HepG2 (cell line): ENCODE results near the gene SGK1. TPM values are rescaled to one million over a fixed set of nuclear protein-coding genes. Genes with fewer than 3 reads are reported as not detected.

Experiments used
- ATAC-seq: fragments of 200-7000 bp; cut with Tn5 transposase; 3 replicates; pipeline ENCODE4 v1.9.1; 2020; ENCODE audit warnings: mild to moderate bottlenecking, moderate library complexity
- BruUV-seq: library from RNA; stranded (reverse); fragments of 400-500 nt; replicated peaks from 2 replicates; lab custom pipeline; 2021; lab: Mats Ljungman, UMichigan
- CTCF ChIA-PET: fragments of 300-600 bp; formaldehyde crosslinking; extraction: SDS; loops from one replicate; lab custom pipeline; 2021; ENCODE audit warnings: low total read pairs, inconsistent platforms, low intra/inter-chr PET ratio; lab: Yijun Ruan, JAX
- POLR2A ChIA-PET: fragments of 350-600 bp; sonication (Branson Sonifier 250); formaldehyde crosslinking; loops from one replicate; lab custom pipeline; 2020; ENCODE audit warnings: antibody characterized with exemption, inconsistent platforms; lab: Yijun Ruan, JAX
- DNase-seq: peaks from one replicate; pipeline ENCODE4 v3.0.0-alpha.2; 2015; ENCODE audit warnings: low spot score
- FAIRE-seq: peaks from 3 replicates; lab custom pipeline; 2011; peaks lifted over from hg19 to GRCh38; lab: Jason Lieb, UNC
- H2AFZ ChIP-seq: one replicate; pipeline ENCODE4 v1.6.1; 2011; ENCODE audit warnings: low read length, inconsistent platforms
- H3K27ac ChIP-seq: fragments of 300-600 bp; 3 replicates; pipeline ENCODE4 v1.8.0; 2011; ENCODE audit warnings: mixed run types, mild to moderate bottlenecking, mixed read lengths, low read length, inconsistent platforms; ENCODE audit not compliant: insufficient read depth; ENCODE audit errors: extremely low read length
- H3K27me3 ChIP-seq, 2 experiments: fragments of 200-600 bp in 1 of 2; 2 replicates in 1 of 2; 3 replicates in 1 of 2; pipeline versions ENCODE4 v1.6.0 to v1.8.0; 2011; ENCODE audit warnings: low read length in 2 of 2, mild to moderate bottlenecking in 2 of 2, moderate library complexity in 2 of 2, inconsistent platforms in 1 of 2; ENCODE audit not compliant: insufficient read depth in 2 of 2, control insufficient read depth in 1 of 2
- H3K36me3 ChIP-seq, 2 experiments: fragments of 200-600 bp in 1 of 2; replicated peaks in 1 of 2; 2 replicates in 1 of 2; 3 replicates in 1 of 2; pipeline versions ENCODE4 v1.5.1 to v1.8.0; 2011; ENCODE audit warnings: low read length in 2 of 2, inconsistent platforms in 1 of 2; ENCODE audit not compliant: insufficient read depth in 2 of 2, control insufficient read depth in 1 of 2
- H3K4me1 ChIP-seq: 2 replicates; pipeline ENCODE4 v1.5.1; 2012; ENCODE audit warnings: low read length, inconsistent platforms; ENCODE audit not compliant: insufficient read depth
- H3K4me2 ChIP-seq: 2 replicates; pipeline ENCODE4 v1.6.0; 2011; ENCODE audit warnings: low read depth, low read length, inconsistent platforms
- H3K4me3 ChIP-seq, 3 experiments: fragments of 200-600 bp in 1 of 3; sonication (generic), shearing (Covaris generic) in 1 of 3; replicated peaks in 1 of 3; 2 replicates each; pipeline ENCODE4 v1.5.1; 2011 to 2016; ENCODE audit warnings: low read length in 3 of 3, inconsistent platforms in 2 of 3, low read depth in 2 of 3, mild to moderate bottlenecking in 2 of 3, control low read depth in 1 of 3, mixed read lengths in 1 of 3; ENCODE audit not compliant: insufficient read depth in 1 of 3
- H3K79me2 ChIP-seq: one replicate; pipeline ENCODE4 v1.6.1; 2011; ENCODE audit warnings: low read length, inconsistent platforms; ENCODE audit not compliant: insufficient read depth
- H3K9ac ChIP-seq: 2 replicates; pipeline ENCODE4 v1.6.0; 2011; ENCODE audit warnings: mild to moderate bottlenecking, low read depth, low read length, inconsistent platforms; ENCODE audit not compliant: insufficient read depth
- H3K9me3 ChIP-seq: 2 replicates; pipeline ENCODE4 v1.5.1; 2012; ENCODE audit warnings: mild to moderate bottlenecking, low read length
- H4K20me1 ChIP-seq: 2 replicates; pipeline ENCODE4 v1.6.0; 2011; ENCODE audit warnings: inconsistent platforms, mild to moderate bottlenecking, low read length, moderate library complexity; ENCODE audit not compliant: insufficient read depth
- ARID5B ChIP-seq: IDR thresholded peaks from 2 replicates; pipeline ENCODE4 v1.4.0; 2020; ENCODE audit warnings: mild to moderate bottlenecking, missing genetic modification reagents
- CREM ChIP-seq, 2 experiments: sonication (generic) in 1 of 2; formaldehyde crosslinking in 1 of 2; IDR thresholded peaks; 2 replicates each; pipeline versions ENCODE4 v1.4.0 to v1.6.1; 2016 to 2020; ENCODE audit warnings: antibody characterized with exemption in 1 of 2, mild to moderate bottlenecking in 1 of 2, missing genetic modification reagents in 1 of 2
- FOXA3 ChIP-seq: IDR thresholded peaks from 2 replicates; pipeline ENCODE4 v1.6.1; 2016; ENCODE audit warnings: missing genetic modification reagents, missing compliant biosample characterization
- GATAD2A ChIP-seq: IDR thresholded peaks from 2 replicates; pipeline ENCODE4 v1.6.1; 2016
- HNF1B ChIP-seq: sonication (generic); formaldehyde crosslinking; IDR thresholded peaks from 2 replicates; pipeline ENCODE4 v1.5.1; 2020; ENCODE audit warnings: mild to moderate bottlenecking, moderate library complexity, missing genetic modification reagents
- HNRNPK ChIP-seq: fragments of 200-400 bp; formaldehyde crosslinking; IDR thresholded peaks from 2 replicates; pipeline ENCODE4 v1.6.1; 2018; ENCODE audit warnings: low read length, low read depth, moderate library complexity, mild to moderate bottlenecking; ENCODE audit not compliant: poor library complexity, severe bottlenecking
- MED1 ChIP-seq: sonication (generic); formaldehyde crosslinking; IDR thresholded peaks from 2 replicates; pipeline ENCODE4 v1.4.0; 2020; ENCODE audit warnings: missing genetic modification reagents
- ONECUT2 ChIP-seq: sonication (generic); formaldehyde crosslinking; IDR thresholded peaks from 2 replicates; pipeline ENCODE4 v1.4.0; 2020; ENCODE audit warnings: missing genetic modification reagents
- SOX13 ChIP-seq, 3 experiments: fragments of 450-650 bp in 1 of 3; sonication (generic) in 1 of 3; formaldehyde crosslinking in 1 of 3; IDR thresholded peaks in 2 of 3; conservative IDR thresholded peaks in 1 of 3; 2 replicates each; pipeline versions ENCODE4 v1.5.0 to v1.6.1; 2016 to 2020; ENCODE audit warnings: antibody characterized with exemption in 1 of 3, mild to moderate bottlenecking in 1 of 3, missing compliant biosample characterization in 1 of 3, missing genetic modification reagents in 1 of 3, moderate library complexity in 1 of 3
- SOX6 ChIP-seq, 2 experiments: fragments of 450-650 bp in 1 of 2; sonication (generic) in 1 of 2; formaldehyde crosslinking in 1 of 2; IDR thresholded peaks; 2 replicates each; pipeline versions ENCODE4 v1.4.0 to v1.6.1; 2017 to 2020; ENCODE audit warnings: antibody characterized with exemption in 1 of 2, mild to moderate bottlenecking in 1 of 2, missing genetic modification reagents in 1 of 2
- ZNF430 ChIP-seq: sonication (generic); formaldehyde crosslinking; IDR thresholded peaks from 2 replicates; pipeline ENCODE4 v1.9.0; 2021; ENCODE audit warnings: mild to moderate bottlenecking, missing genetic modification reagents
- ZNF607 ChIP-seq: sonication (generic); formaldehyde crosslinking; IDR thresholded peaks from 2 replicates; pipeline ENCODE4 v1.5.1; 2020; ENCODE audit warnings: missing genetic modification reagents, mild to moderate bottlenecking, borderline replicate concordance
- WGBS: methylation state at CpG from one replicate; pipeline ENCODE4 v1.1.6; 2017; ENCODE audit warnings: low lambda C conversion rate; 5-methylcytosine and 5-hydroxymethylcytosine counted together
- in situ Hi-C: cut with HindIII; loops from 2 replicates; pipeline ENCODE4 v1.10.0; 2017; ENCODE audit warnings: low pct_unique_long_range_greater_than_20kb; ENCODE audit not compliant: extremely low pct_ligation_motif_present
- intact Hi-C: fragments of 100-400 bp; cut with micrococcal nuclease; formaldehyde crosslinking; loops from one replicate; pipeline ENCODE4 v1.10.0; 2022; ENCODE audit not compliant: unreplicated experiment
- polyA plus RNA-seq, 8 experiments: library from polyadenylated mRNA; depleted of rRNA in 3 of 8; stranded (reverse) in 7 of 8; unstranded in 1 of 8; fragments of >200 nt; fragmentation: Illumina TruSeq in 4 of 8; extraction: Trizol in 4 of 8; gene quantifications; 2 replicates each; pipeline versions ENCODE4 v1.2.1 to v1.2.3, GENCODE V29; 2011 to 2016; ENCODE audit warnings: low read depth in 4 of 8, missing spikeins in 1 of 8, mixed read lengths in 1 of 8; ENCODE audit not compliant: insufficient read depth in 1 of 8
- total RNA-seq, 5 experiments: library from RNA; depleted of rRNA; stranded (reverse); fragments of >200 nt; fragmentation: Illumina TruSeq; extraction: Trizol; gene quantifications; 2 replicates each; pipeline ENCODE4 v1.2.3, GENCODE V29; 2016; ENCODE audit warnings: low read depth in 1 of 5

The SGK1 gene
- total and polyA plus RNA-seq, 2 of the 13 experiments (the other 11 are each of a cell fraction or from before 2014, with no cell fraction given): 56.1 to 56.2 TPM

GRCh38 chr6:134166511-134167261 is 151.2 kb downstream of the SGK1 start:
- ChIA-PET CTCF (no interaction called here), POLR2A (no interaction called here)
- H3K36me3 ChIP-seq: peaks cover 10 to 22% of the 10 kb centered on the region in 2 experiments
- peaks cover 20% of the 10 kb centered on the region for H4K20me1 ChIP-seq
- in situ Hi-C loops: loop anchor here (25.0 kb wide), 1 partner anchor 271 kb away; no protein-coding TSS in a partner anchor
- no peak overlapping the region for H3K4me2 ChIP-seq
- no peak overlapping the region for H3K9ac ChIP-seq
- no peak overlapping the region for H2AFZ ChIP-seq
- no peak overlapping the region for H3K27ac ChIP-seq
- no peak for DNase-seq
- WGBS: 58% methylated on average over 7 of the region's 7 CpGs
- peak; percentile 26 for FAIRE-seq
- H3K27me3 ChIP-seq: no peaks in the 10 kb centered on the region
- no peak for TF ChIP-seq SOX13 (IDR thresholded peaks at IDR 0.05)
- TF ChIP-seq SOX13 (CRISPR knock-in tag; conservative IDR thresholded peaks at IDR 0.05 in 1 of 2, IDR thresholded peaks at IDR 0.05 in 1 of 2): peak in 1 of 2 experiments; percentile 50; a peak in 2 of 4 replicates
- TF ChIP-seq CREM (IDR thresholded peaks at IDR 0.05): no peak
- no peak for TF ChIP-seq CREM (CRISPR knock-in tag; IDR thresholded peaks at IDR 0.05)
- peak; percentile 51 for TF ChIP-seq GATAD2A (CRISPR knock-in tag)
- TF ChIP-seq ONECUT2 (CRISPR knock-in tag): peak; percentile 37; the same call in 1 of the 2 replicates
- no peak for TF ChIP-seq HNRNPK
- no peak for TF ChIP-seq HNF1B (CRISPR knock-in tag)
- no peak for TF ChIP-seq SOX6 (IDR thresholded peaks at IDR 0.05)
- peak; percentile 56; the same call in 1 of the 2 replicates for TF ChIP-seq SOX6 (CRISPR knock-in tag; IDR thresholded peaks at IDR 0.05)
- 0 out of 2 replicates have a peak, but pooled peaks have one; percentile 22 for TF ChIP-seq ZNF430 (CRISPR knock-in tag)
- 0 out of 2 replicates have a peak, but pooled peaks have one; percentile 28 for TF ChIP-seq MED1 (CRISPR knock-in tag)
- TF ChIP-seq ZNF607 (CRISPR knock-in tag): 0 out of 2 replicates have a peak, but pooled peaks have one; percentile 33
- peak; percentile 21; the same call in 1 of the 2 replicates for TF ChIP-seq FOXA3
- TF ChIP-seq ARID5B (CRISPR knock-in tag): peak; percentile 41; the same call in 1 of the 2 replicates
- TF ChIP-seq, all 625 proteins: peak for 9
- Histone ChIP-seq H3K9me3 (no peaks in the 10 kb centered on the region), H3K4me1 (peaks cover 28% of the 10 kb centered on the region), H3K79me2 (no peaks in the 10 kb centered on the region), H3K4me3 (no peak overlapping the region)
- intact Hi-C loops: no loop called here
- peak; percentile 61 for ATAC-seq
- BruUV-seq: no TSS peak
